Heart left ventricle (tissue), 16 donors: ENCODE data around the gene TNS1. TPM values are rescaled to one million over a fixed set of nuclear protein-coding genes. Genes with fewer than 3 reads are reported as not detected.

Source experiments
- ATAC-seq, 4 donors: fragments of 200-7000 bp; cut with Tn5 transposase; one replicate each; pipeline ENCODE4 v1.9.1; 2020 to 2022; ENCODE audit warnings: moderate library complexity in 4 of 4, mild to moderate bottlenecking in 3 of 4, moderate number of reproducible peaks in 1 of 4
- DNase-seq, 5 donors: peaks; one replicate each; pipeline ENCODE4 v3.0.0-alpha.2; 2020
- H3K27ac ChIP-seq, 12 donors: fragments of 200-600 bp; sonication (generic) in 4 of 12; one replicate each; pipeline versions ENCODE4 v1.5.0 to v1.8.0; 2016 to 2022; ENCODE audit warnings: mild to moderate bottlenecking in 2 of 12
- H3K27me3 ChIP-seq, 9 donors: fragments of 200-600 bp; sonication (generic) in 2 of 9; one replicate each; pipeline versions ENCODE4 v1.5.1 to v1.8.0; 2016 to 2022; ENCODE audit warnings: mild to moderate bottlenecking in 3 of 9
- H3K36me3 ChIP-seq, 9 donors: fragments of 200-600 bp; sonication (generic) in 2 of 9; one replicate each; pipeline versions ENCODE4 v1.5.0 to v1.8.0; 2018 to 2022; ENCODE audit warnings: mild to moderate bottlenecking in 2 of 9
- H3K4me1 ChIP-seq, 12 donors: fragments of 200-600 bp; sonication (generic) in 4 of 12; one replicate each; pipeline versions ENCODE4 v1.5.0 to v1.8.0; 2016 to 2022; ENCODE audit warnings: mild to moderate bottlenecking in 3 of 12
- H3K4me3 ChIP-seq, 12 donors: fragments of 200-600 bp; sonication (generic) in 4 of 12; one replicate each; pipeline versions ENCODE4 v1.5.0 to v1.8.0; 2017 to 2022; ENCODE audit warnings: mild to moderate bottlenecking in 9 of 12, moderate library complexity in 4 of 12
- H3K9me3 ChIP-seq, 12 donors: fragments of 200-600 bp; sonication (generic) in 4 of 12; one replicate each; pipeline versions ENCODE4 v1.5.0 to v1.8.0; 2016 to 2022; ENCODE audit warnings: mild to moderate bottlenecking in 1 of 12
- POLR2A ChIP-seq, 2 donors: fragments of 450-650 bp; IDR thresholded peaks; one replicate each; pipeline ENCODE4 v1.6.1; 2017; ENCODE audit warnings: antibody characterized with exemption in 2 of 2, mild to moderate bottlenecking in 2 of 2, moderate library complexity in 2 of 2
- WGBS, 4 donors: extraction: QIAGEN DNeasy Blood & Tissue Kit in 2 of 4; methylation state at CpG; one replicate each; pipeline versions ENCODE4 v1.1.5 to v1.1.7; 2013 to 2018; 5-methylcytosine and 5-hydroxymethylcytosine counted together
- intact Hi-C, 10 donors: fragments of 100-400 bp; cut with DNase I; formaldehyde crosslinking; loops; one replicate each; pipeline versions ENCODE4 v1.11.1 to v1.14.2; 2022
- polyA plus RNA-seq, 2 donors: library from polyadenylated mRNA; stranded (reverse); fragments of 200-250 nt; gene quantifications; one replicate each; pipeline ENCODE4 v1.2.3, GENCODE V29; 2013
- total RNA-seq, 9 donors: library from RNA; depleted of rRNA in 2 of 9; stranded (reverse); fragments of >200 nt in 2 of 9; fragmentation: NEBNext Ultra II Directional in 3 of 9; extraction: Animal tissue kit (Norgen Biotek cat#: 25700) in 3 of 9; gene quantifications; one replicate each; pipeline versions ENCODE4 v1.1.0 to v1.2.4, GENCODE V29; 2016 to 2023
- TF ChIP-seq, protein P1 (sequence below), 12 donors: fragments of 200-600 bp; sonication (generic) in 4 of 12; IDR thresholded peaks; one replicate each; pipeline versions ENCODE4 v1.5.0 to v1.8.0; 2018 to 2022; ENCODE audit warnings: antibody characterized with exemption in 12 of 12, mild to moderate bottlenecking in 5 of 12
- donor health status: ischemic (EF 13 %, LVEDD 7.1; RV severe dilation, severe dysfunction).
- donor health status: healthy with polysubstance abuse.
- donor health status: DM: no; HTN: yes; CAD: no.
- donor health status: DM: no; HTN: no; CAD: no.
- donor health status: ischemic (EF 25% LVEDD 6.9; RV normal size, moderate dysfunction).
- donor health status: ischemic (EF 25% LVEDD 5.7; RV mildly dilated, moderate dysfunction).
- donor health status: healthy.
- donor health status: DM: yes; HTN: yes; CAD: no.
- donor health status: ischemic (EF 35%, LVEDD 5.7; RV mildly dilated, moderate dysfunction).
- donor health status: nonischemic (EF 11% LVEDD 7.7; RV severe dilation, severe dysfunction).
- donor health status: DM: yes; HTN: yes; CAD: no.
- donor health status: PGD.
- donor health status: ischemic (EF 29% LVEDD 5.4; RV normal size, mild dysfunction).
- donor health status: nonischemic (EF 23%, LVEDD 6.1; RV moderate dilation, normal function).

TNS1 gene
- total and polyA plus RNA-seq, 11 donors, result 243 to 899 (median 669) TPM

DNA sequence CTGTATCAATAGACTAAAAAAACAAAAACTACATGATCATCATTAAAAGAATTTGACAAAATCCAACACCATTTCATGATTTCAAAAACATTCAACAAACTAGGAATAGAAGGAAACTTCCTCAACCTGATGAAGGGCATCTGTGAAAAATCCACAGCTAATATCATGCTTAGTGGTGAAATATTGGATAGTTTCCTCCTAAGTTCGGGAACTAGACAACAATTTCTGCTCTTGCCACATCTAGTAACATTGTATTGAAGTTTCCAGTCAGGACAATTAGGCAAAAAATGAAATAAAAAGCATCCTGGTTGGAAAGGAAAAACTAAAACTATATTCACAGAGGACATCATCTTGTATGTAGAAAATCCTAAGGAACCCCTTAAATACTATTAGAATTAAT is 34.8 kb downstream of the TNS1 start:
- H3K27me3 ChIP-seq, result no peaks in the 10 kb centered on the region
- DNase-seq (no peak), ATAC-seq (no peak)
- intact Hi-C loops, result no loop called here
- H3K27ac ChIP-seq, result peak overlapping the region in 1 of 12 donors; percentile 97
- TF ChIP-seq, protein P1, sequence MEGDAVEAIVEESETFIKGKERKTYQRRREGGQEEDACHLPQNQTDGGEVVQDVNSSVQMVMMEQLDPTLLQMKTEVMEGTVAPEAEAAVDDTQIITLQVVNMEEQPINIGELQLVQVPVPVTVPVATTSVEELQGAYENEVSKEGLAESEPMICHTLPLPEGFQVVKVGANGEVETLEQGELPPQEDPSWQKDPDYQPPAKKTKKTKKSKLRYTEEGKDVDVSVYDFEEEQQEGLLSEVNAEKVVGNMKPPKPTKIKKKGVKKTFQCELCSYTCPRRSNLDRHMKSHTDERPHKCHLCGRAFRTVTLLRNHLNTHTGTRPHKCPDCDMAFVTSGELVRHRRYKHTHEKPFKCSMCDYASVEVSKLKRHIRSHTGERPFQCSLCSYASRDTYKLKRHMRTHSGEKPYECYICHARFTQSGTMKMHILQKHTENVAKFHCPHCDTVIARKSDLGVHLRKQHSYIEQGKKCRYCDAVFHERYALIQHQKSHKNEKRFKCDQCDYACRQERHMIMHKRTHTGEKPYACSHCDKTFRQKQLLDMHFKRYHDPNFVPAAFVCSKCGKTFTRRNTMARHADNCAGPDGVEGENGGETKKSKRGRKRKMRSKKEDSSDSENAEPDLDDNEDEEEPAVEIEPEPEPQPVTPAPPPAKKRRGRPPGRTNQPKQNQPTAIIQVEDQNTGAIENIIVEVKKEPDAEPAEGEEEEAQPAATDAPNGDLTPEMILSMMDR (IDR thresholded peaks at IDR 0.05), result no peak
- no peak for TF ChIP-seq POLR2A (IDR thresholded peaks at IDR 0.05)
- H3K36me3 ChIP-seq, result no peaks in the 10 kb centered on the region
- no peak overlapping the region for H3K4me3 ChIP-seq
- no peaks in the 10 kb centered on the region for H3K9me3 ChIP-seq
- H3K4me1 ChIP-seq, result peaks cover 8 to 56% (median 44%) of the 10 kb centered on the region in 12 donors
- 0 to 51% (median 39%) methylated on average over 1 of the region's 1 CpG for WGBS, 4 donors

- peaks cover 7 to 49% (median 35%) of the 10 kb centered on the region in 12 donors for H3K4me1 ChIP-seq
- intact Hi-C loops, result no loop called here
- H3K36me3 ChIP-seq, result no peaks in the 10 kb centered on the region
- ATAC-seq, result peak in 2 of 4 donors; percentile 39 to 41
- peak overlapping the region in 7 of 12 donors; percentile 16 to 97 (median 44) for H3K27ac ChIP-seq
- peak in 2 of 5 donors; percentile 23 to 28 for DNase-seq
- H3K9me3 ChIP-seq, result no peaks in the 10 kb centered on the region
- WGBS, 4 donors, result 73 to 84% (median 82%) methylated on average over 10 of the region's 10 CpGs
- TF ChIP-seq POLR2A (IDR thresholded peaks at IDR 0.05), result no peak
- no peaks in the 10 kb centered on the region for H3K27me3 ChIP-seq
- no peak overlapping the region for H3K4me3 ChIP-seq
Observed at GRCh38 chr2:217966423-217967070, 36.2 kb downstream of the TNS1 start.

- Histone ChIP-seq H3K4me1 (peaks cover 7 to 68% (median 48%) of the 10 kb centered on the region in 12 donors), H3K4me3 (peak overlapping the region in 1 of 12 donors; percentile 1), H3K27ac (peak overlapping the region; percentile 19 to 97 (median 76)), H3K36me3 (no peaks in the 10 kb centered on the region), H3K9me3 (no peaks in the 10 kb centered on the region), H3K27me3 (no peaks in the 10 kb centered on the region)
- TF ChIP-seq, protein P1 (IDR thresholded peaks at IDR 0.05), result no peak
- no peak for TF ChIP-seq POLR2A (IDR thresholded peaks at IDR 0.05)
- ATAC-seq (peak in 3 of 4 donors; percentile 49 to 55 (median 51)), DNase-seq (peak in 3 of 5 donors; percentile 37 to 51 (median 48))
- intact Hi-C loops, result no loop called here
- 28 to 34% (median 30%) methylated on average over 15 to 21 of the region's 21 CpGs for WGBS, 4 donors
Observed at GRCh38 chr2:217964275-217965161, 38.3 kb downstream of the TNS1 start.

DNA sequence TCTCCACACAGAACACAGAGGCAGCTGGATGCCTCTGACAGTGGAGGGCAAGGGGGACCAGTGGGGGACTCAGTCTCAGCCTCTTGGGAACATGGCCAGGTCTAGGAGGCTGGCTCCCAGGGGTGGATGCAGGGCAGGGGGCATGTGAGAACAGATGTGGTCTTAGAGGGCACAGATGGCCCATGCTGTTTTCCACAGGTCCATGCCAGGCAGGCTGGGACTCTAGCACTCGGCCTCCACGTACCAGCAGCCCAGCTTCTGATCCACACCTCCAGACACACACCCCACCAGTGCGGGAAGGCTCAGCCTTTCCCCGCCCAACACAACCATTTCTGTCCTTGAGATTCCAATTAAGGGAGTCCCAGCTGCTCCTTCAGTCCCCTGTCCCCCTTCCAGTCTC is 42.4 kb downstream of the TNS1 start:
- WGBS, 4 donors, result 65 to 82% (median 73%) methylated on average over 2 to 4 of the region's 4 CpGs
- Histone ChIP-seq H3K36me3 (no peaks in the 10 kb centered on the region), H3K4me1 (peaks cover 4 to 90% (median 61%) of the 10 kb centered on the region in 12 donors), H3K27me3 (no peaks in the 10 kb centered on the region), H3K27ac (peak overlapping the region in 10 of 12 donors; percentile 24 to 97 (median 77)), H3K9me3 (no peaks in the 10 kb centered on the region), H3K4me3 (no peak overlapping the region)
- intact Hi-C loops, result no loop called here
- TF ChIP-seq, protein P1 (IDR thresholded peaks at IDR 0.05), result no peak
- no peak for TF ChIP-seq POLR2A (IDR thresholded peaks at IDR 0.05)
- ATAC-seq (peak in 1 of 4 donors; percentile 6), DNase-seq (no peak)
